ENCODE data around the gene PTPRE.

DNA sequence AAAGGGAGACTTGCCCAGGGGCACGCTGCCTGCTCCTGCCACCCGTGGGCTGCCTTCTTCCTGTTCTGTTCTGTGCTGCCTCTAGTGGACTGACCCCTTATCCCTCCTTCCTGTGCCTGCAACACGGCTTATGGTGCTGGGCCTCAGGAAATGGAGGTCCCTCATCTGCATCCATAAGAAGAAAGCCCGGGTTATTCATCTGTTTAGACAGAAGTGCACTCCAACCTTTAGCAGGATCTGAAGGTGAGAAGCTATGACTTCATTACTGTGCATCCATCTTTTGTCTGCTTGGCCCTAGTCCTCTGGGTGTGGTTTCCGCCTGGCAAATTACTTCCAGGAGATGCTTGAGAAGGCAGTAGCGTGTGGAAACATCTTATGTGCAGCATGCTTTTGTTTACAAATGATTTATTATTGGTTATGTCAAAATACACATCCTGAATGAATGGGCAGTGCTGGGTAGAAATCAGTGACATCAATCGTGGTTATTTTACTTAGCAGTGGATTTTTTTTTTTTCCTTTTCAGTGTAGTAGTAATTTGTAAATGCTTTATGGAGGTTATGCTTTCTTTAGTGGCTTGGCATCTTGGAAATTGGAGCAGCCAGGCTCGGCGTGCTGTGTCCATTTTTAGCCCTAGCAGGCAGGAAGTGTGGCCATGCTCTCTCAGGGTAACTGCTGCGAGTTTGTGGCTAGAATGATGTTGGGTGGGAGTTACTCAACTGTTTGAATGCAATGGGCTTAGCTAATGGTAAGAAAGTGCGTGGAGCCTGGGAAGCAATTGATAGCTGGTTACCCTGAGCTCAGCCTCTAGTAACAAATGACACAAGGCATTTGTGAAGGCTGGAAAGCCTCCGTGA is 12.7 kb downstream of the PTPRE start:
- TF ChIP-seq, protein P1, sequence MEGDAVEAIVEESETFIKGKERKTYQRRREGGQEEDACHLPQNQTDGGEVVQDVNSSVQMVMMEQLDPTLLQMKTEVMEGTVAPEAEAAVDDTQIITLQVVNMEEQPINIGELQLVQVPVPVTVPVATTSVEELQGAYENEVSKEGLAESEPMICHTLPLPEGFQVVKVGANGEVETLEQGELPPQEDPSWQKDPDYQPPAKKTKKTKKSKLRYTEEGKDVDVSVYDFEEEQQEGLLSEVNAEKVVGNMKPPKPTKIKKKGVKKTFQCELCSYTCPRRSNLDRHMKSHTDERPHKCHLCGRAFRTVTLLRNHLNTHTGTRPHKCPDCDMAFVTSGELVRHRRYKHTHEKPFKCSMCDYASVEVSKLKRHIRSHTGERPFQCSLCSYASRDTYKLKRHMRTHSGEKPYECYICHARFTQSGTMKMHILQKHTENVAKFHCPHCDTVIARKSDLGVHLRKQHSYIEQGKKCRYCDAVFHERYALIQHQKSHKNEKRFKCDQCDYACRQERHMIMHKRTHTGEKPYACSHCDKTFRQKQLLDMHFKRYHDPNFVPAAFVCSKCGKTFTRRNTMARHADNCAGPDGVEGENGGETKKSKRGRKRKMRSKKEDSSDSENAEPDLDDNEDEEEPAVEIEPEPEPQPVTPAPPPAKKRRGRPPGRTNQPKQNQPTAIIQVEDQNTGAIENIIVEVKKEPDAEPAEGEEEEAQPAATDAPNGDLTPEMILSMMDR (IDR thresholded peaks at IDR 0.05): no peak
- TF ChIP-seq POLR2A (IDR thresholded peaks at IDR 0.05): no peak

Data from lower leg skin (tissue), 3 donors.